Stimulated activated CD4-positive, alpha-beta T cell treated with anti-CD3 and anti-CD28 coated beads, Interleukin-1b, Interleukin-23, amount 100 ng/mL, for 1 hour (primary cell): ENCODE measurements around the gene STK11IP.

Experiments
- DNase-seq, 2 donors: peaks; one replicate each; pipeline ENCODE4 v3.0.0-alpha.2; 2020; ENCODE audit warnings: low read depth in 2 of 2

Gene STK11IP

GRCh38 chr2:219656526-219656925 lies 58.9 kb downstream of the STK11IP start:
- DNase-seq: no peak

DNA sequence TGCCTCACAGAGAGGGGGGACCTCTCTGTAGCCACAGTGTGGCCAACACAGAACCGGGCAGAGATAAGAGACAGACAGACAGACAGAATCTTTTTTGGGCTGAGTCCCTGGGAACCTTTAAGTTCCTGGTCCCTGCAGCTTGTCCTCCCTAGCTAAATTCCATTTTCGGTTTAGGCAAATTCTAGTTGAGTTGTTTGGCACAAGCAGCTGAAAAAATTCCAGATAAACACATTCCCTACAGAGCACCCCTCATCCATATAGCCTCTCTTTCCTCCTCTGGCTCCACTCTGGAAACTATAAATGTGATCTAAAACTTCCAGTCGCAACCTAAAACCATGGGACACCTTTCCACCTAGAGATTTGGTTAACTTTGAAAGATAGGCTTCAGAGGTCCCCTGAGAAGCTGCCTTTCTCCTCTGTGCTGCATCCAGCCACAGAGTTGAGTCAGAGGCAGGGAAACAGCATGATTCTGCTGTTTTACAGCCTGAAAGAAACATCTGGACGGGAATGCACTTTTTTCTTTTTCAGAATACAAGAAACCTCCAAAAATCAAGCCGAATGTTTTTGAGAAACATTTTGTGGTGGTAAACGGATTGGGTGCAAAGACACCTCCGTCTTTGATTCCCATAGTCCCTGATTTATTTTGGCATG lies 60.7 kb downstream of the STK11IP start:
- DNase-seq: no peak

DNA sequence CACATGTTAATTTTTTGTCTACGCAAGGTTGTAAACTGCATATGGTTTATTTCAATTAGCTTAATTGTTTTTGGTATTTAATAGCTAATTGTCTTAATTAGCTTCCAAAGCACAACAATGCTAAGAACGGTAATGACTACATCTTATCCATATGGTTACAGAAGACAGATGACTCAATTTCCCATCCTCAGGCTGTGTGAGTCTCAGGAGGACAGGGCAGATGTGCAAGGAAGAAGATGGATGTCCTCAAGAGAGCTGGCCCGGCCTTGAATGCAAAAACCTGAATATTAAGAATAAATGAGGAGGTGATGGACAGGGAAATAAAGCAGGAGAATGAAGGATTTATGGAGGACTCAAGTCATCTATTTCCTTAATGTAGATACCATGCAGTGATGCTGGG lies 61.2 kb downstream of the STK11IP start:
- no peak for DNase-seq

- no peak for DNase-seq
These were observed 63.7 kb downstream of the STK11IP start for GRCh38 chr2:219661197-219661954.

- DNase-seq: no peak
These were observed 64.3 kb downstream of the STK11IP start for GRCh38 chr2:219661955-219662395.

DNA sequence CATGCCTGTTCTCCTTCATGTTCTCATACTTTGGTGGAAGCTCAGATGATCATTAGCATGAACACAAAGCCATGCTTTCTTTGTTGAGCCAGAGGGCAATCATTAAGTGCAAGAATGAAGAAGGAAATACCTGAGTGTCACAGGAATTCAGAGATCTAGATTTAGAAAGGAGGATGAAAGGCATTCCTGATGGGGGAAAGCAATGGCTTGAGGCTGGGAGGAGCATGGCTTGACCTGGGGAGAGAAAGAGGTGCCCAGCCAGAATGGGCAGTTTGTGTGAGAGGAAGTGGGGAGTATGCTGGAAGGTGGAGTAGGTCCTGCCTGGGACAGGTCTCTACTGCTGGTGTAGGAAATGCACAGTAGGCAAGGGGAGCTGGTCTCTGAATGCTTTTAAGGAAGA lies 64.9 kb downstream of the STK11IP start:
- no peak for DNase-seq

- no peak for DNase-seq
These were observed 65.6 kb downstream of the STK11IP start for GRCh38 chr2:219663116-219663762.

- DNase-seq: no peak
These were observed 66.4 kb downstream of the STK11IP start for GRCh38 chr2:219664041-219664440.

- DNase-seq: no peak
These were observed 67.3 kb downstream of the STK11IP start for GRCh38 chr2:219664944-219665343.

DNA sequence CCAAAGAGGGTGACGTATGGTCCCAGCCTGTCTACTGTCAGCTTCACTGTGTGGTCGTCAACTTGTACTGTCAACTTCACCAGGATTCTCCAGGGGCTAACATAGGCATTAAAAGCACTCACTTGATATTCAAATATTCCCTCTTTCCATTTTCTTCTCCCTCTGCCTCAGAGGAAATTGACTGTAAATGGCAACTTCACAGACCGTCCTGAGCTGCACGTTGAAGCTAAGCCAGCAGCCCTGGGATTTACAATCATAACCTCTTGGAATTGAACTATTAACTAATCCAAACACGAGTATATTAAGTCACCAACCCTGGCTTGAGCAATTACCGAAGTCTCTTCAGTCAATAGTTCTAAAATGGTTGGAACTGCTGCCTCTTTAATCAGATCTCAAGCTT lies 68.3 kb downstream of the STK11IP start:
- no peak for DNase-seq
